CD4-positive, alpha-beta T cell treated with Interleukin-15 for 1 hour (primary cell): ENCODE results near the gene ESM1.

Experiments
- DNase-seq: peaks from one replicate; pipeline ENCODE4 v3.0.0-alpha.2; 2020

The ESM1 gene

GRCh38 chr5:54975701-54976100, 9.7 kb downstream of the ESM1 start:
- no peak for DNase-seq

DNA sequence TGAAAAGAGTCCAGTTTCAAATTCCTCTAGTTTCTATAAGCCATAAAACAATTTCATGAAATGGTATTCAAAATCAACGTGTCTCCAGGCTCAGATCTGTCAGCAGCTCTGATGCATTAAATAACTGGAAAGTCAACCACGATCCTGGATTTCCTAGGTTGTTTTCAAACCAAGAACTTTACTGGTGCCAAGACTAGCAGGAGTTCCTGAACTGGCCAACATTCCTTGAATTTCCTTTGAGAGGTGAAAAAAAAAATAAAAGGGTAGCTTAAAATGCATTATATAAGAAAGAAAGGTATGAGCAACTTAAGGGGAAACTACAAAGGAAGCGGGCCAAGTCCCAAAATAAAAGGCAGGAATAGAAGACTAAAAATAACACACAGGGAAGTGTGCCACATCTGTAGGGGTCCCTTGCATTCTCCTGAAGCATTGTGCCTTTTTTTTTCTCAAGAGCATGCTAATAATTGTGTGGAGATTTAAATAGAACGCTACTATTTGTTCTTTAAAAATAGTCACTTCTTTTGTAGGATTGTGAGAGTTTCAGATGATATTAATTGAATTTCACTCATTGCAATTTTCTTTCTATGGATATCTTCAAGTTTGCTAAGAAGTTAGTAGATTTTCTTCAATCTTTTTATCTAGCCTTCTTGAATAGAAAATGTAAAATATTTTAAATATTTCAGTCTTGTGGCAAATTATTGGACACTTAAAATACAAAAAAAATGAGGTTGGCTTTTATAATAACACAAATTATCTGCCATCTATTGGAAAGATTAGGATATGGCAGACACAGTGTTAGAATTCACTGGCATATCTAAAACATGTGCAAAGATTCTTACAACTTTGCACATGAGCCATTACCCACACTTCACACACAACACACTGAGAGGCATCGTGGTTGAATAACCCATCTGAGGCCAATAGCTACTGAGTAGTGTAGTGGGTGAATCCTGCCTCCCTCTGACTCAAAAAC, 15.3 kb downstream of the ESM1 start:
- no peak for DNase-seq

DNA sequence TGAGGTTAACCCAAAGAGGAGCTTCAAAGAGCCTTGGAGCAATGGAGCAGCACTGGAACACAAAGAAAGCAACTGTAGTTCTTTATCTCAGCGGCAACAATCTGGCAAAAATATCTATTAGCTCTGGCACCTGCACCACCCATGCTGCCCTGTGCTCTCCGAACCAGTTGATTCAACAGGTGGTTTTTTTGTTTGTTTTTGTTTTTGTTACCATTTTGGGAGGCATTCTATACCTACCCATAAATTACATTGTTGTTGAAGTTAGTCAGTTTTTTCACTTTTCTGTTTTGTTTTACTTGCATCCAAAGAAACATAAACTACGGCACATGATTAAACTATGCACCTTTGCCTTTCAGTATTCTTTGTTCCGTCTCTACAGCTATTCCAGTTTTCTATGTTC, 16.2 kb downstream of the ESM1 start:
- DNase-seq = no peak

GRCh38 chr5:54965806-54966205, 19.6 kb downstream of the ESM1 start:
- no peak for DNase-seq

DNA sequence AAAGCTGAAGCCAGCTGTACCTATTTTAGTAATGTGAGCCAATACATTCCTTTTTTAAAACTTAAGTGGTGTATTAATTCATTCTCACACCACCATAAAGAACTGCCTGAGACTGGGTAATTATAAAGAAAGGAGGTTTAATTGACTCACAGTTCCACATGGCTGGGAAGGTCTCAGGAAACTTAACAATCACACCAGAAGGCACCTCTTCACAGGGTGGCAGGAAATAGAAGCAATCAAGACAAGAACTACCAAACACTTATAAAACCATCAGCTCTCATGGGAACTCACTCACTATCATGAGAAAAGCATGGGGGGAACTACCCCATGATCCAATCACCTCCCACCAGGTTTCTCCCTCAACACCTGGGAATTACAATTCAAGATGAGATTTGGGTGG, 21.0 kb downstream of the ESM1 start:
- no peak for DNase-seq

DNA sequence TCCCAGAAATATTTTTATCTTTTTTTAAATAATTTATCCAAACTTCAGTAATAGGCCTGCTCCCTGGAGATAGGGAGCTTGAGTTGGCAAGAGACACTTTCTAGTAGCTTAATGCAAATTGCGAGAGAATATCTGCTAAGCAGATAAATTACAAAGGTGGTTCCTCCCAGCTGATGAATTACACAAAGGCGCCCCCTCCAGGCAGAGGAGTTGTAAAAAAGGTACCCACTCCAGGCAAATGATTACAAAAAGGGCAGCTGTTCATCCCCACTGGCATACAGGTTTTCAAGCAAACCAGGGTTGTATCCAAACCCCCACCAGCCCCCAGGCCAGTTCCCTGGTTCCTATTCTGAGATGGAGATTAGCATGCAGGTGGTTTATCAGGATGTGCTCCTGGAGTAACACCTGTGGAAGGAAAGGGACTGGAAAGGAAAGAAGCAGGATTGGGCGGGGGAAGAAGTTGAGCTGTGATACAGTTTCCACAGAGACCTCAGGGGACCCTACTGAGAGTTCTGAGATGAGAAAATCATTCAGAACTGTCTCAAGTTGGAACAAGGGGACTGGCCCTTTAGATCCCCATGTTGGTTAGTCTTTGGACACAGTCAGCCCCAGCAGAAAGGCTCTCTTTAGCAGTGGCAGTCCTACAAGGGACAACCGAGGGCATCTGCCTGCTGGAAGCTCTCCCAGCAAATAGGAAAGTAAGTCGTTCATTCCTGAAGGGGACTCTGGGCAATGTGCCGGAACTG, 25.5 kb downstream of the ESM1 start:
- no peak for DNase-seq

DNA sequence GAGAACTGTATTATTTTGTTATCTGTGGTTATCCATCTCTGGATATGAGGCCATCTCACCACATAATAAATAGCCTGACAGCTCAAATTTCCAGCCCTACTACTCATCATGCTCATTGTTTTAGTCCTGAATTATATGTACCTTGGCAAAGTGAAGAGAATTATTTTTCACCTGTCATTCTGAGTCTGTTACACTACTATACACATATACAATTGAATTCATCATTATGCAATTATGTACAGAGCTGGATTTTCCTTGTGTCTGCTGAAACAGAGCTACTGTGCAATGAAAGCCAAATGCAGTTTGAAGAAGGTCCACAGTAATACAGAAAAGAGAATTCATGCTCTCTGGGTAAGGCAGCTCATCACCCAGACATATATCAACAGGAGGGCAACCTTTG, 28.5 kb downstream of the ESM1 start:
- no peak for DNase-seq

DNA sequence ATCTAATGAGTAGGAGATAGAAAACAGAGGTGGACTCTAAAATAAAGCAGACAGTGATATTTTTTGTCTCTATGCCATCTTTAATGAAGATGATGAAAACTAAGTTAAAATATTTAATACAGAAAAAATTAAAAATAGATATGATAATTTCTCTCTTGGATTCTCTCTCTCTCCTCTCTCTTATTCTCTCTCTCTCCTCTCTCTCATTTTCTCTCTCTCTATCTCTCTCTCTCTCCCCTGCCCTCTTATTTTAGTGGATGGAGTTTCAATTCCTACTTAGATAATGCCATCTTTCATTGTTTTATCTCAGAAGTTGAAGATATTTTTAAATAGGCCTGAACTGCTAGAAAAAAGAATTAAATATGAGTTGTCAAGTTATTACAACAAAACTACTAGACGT, 38.2 kb downstream of the ESM1 start:
- no peak for DNase-seq

DNA sequence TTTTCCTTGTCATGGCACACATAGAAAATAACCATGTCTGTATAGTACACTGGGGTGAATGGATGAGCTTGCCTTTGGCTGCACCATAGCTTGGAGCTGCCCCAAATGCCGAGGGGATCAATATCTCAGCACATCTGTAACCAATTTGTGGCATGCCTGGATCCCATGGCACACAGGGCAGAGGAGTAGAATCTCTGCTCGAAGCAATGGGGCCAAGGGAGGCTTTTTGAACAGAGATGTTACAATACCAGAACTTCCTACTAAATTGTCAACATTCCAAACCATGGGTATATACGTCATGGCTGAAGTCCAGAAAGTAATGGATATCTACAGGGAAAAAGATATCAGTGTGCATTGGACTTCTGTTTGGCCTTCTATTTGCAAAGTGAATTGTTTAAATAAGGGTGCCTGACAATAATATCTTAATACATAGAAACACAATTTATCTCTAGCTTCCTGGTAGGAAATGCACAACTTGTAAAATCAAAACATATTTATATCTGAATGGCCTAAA, 39.0 kb downstream of the ESM1 start:
- no peak for DNase-seq

GRCh38 chr5:54944364-54944763, 41.0 kb downstream of the ESM1 start:
- peak; percentile 18 for DNase-seq

DNA sequence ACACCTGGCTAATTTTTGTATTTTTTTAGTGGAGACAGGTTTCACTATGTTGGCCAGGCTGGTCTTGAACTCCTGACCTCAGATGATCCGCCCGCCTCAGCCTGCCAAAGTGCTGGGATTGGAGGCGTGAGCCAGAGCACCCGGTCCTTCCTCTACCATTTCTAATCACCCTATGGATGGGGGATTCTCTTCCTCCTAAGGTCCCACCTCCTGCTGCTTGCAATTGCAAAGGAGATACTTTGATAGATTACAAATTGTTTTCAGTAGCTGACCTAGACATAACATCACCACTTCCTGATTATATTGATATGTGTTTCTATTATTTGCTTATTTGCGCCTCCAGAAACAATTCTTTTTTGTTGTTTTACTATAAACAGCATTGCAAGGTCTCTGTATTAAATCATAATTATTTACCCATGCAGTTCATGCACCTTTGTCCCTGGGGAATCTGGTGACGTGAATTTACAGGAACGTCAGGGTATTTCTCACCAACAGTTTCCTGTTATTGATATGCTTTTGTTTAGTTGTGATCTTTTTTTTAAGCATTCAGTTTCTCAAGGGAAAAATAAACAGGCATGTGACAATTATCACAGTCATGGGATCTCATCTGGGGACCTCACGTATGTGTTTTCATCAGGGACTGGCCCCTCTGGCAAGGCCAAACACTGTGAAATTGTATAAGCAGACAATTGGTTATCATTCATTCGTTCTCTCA, 43.2 kb downstream of the ESM1 start:
- no peak for DNase-seq

GRCh38 chr5:54936201-54936600, 49.2 kb downstream of the ESM1 start:
- no peak for DNase-seq

- DNase-seq = no peak
Observed at GRCh38 chr5:54932789-54933188, 52.6 kb downstream of the ESM1 start.

- no peak for DNase-seq
Observed at GRCh38 chr5:54930736-54931135, 54.7 kb downstream of the ESM1 start.
